ENCODE measurements around the gene PPP2R2D.

DNA sequence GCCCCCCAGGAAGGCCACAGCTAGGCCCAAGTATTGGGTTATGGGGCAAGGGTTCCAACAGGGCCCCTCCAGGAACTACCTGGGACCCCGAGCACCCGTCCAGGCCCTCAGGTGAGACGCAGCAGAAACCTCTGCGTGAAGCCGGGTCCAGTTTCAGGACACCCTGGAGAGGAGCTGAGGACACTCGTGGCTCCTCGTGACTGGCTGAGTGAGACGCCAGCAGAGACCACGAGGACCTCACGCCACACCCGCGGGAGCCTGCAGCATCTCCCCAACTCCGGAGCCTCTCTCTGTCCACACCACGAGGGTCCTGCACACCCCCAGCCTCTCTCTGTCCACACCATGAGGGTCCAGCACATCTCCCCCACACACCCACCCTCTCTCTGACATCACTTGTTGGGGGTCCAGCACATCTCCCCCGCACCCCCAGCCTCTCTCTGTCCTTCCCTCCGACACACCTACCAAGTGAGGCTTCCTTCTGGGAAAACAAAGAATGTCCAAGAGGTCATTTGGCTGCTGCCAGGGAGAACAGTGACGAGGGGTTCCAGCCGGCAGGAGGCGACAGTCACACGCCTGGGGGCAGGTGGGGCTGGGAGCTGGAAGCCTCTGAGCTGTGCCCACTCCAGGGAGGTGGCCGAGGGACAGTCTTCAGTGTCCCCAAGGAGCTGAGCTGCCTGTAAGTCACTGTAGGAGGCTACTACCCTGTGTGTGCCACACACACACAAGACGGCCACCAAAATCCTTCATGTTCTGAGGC lies 46.1 kb upstream of the PPP2R2D start:
- TF ChIP-seq, protein P1, sequence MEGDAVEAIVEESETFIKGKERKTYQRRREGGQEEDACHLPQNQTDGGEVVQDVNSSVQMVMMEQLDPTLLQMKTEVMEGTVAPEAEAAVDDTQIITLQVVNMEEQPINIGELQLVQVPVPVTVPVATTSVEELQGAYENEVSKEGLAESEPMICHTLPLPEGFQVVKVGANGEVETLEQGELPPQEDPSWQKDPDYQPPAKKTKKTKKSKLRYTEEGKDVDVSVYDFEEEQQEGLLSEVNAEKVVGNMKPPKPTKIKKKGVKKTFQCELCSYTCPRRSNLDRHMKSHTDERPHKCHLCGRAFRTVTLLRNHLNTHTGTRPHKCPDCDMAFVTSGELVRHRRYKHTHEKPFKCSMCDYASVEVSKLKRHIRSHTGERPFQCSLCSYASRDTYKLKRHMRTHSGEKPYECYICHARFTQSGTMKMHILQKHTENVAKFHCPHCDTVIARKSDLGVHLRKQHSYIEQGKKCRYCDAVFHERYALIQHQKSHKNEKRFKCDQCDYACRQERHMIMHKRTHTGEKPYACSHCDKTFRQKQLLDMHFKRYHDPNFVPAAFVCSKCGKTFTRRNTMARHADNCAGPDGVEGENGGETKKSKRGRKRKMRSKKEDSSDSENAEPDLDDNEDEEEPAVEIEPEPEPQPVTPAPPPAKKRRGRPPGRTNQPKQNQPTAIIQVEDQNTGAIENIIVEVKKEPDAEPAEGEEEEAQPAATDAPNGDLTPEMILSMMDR (IDR thresholded peaks at IDR 0.05), result no peak
- no peak for TF ChIP-seq POLR2A (IDR thresholded peaks at IDR 0.05)
